Stimulated activated CD8-positive, alpha-beta memory T cell treated with anti-CD3 and anti-CD28 coated beads, Interleukin-12 subunit alpha, Interleukin-12 subunit beta, amount 100 ng/mL, for 24 hours (primary cell): Measurements from ENCODE around the gene COL5A2.

Experiments used
- DNase-seq: peaks from one replicate; pipeline ENCODE4 v3.0.0-alpha.2; 2020; ENCODE audit errors: extremely low read depth

The COL5A2 gene

DNA sequence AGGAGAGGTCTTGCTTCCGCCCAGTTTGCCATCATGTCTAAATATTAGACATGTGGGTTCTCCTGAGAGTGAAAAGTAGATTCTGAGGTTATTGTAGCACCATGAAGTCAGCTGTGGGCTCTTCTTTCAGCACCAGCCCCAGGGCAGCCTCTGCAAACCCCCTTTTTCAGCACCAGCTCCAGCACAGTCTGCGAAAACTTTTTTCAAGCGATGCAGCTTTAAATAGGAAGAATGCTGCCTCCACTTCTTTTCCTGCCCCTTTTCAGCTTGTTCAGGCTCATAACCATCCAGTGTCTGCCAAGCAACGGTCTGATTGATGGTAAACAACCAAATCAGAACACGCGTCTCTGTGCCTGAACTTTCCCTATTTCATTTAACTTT lies at the start of gene COL5A2:
Gene COL5A2, minus strand, starts transcription at position 192 of the 381 bp plus-strand sequence. Its CDS starts 157 bp downstream, at position 35.
- DNase-seq = no peak

DNA sequence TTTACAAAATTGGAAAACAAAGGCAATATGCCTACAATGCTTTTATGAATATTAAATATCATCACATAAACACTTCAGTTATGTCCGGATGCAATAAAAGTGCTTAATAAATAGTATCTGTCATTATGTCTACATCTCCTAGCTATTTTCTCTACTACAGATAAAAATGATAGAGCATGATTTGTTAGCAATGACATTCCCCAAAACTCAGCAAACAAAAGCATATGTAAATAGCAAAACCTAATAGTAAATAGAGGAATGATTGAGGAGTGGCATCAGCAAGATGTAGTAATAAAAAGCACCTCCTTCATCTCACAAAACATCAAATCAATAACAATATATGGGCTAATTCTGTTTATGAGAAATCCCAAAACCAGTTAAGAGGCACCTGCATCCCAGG lies 46.5 kb upstream of the COL5A2 start:
- DNase-seq = no peak

DNA sequence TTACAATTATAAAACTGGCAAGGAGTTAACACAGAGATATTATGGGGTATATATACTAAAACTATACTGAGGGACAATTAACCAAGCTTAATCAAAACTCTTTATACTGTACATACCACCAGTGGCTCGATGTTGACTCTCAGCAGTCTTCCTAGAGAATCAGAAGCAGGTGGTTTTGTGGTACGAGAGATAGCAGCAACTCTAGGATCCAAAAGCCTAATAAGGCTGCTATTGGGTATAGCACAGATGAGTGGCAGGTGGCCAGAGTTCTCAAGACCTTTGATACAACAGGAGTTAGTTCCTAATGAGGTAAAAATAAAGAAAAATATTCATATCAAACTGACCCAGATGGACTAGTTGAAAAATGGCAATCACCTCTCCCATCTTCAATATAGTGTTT lies 45.5 kb upstream of the COL5A2 start:
- no peak for DNase-seq

DNA sequence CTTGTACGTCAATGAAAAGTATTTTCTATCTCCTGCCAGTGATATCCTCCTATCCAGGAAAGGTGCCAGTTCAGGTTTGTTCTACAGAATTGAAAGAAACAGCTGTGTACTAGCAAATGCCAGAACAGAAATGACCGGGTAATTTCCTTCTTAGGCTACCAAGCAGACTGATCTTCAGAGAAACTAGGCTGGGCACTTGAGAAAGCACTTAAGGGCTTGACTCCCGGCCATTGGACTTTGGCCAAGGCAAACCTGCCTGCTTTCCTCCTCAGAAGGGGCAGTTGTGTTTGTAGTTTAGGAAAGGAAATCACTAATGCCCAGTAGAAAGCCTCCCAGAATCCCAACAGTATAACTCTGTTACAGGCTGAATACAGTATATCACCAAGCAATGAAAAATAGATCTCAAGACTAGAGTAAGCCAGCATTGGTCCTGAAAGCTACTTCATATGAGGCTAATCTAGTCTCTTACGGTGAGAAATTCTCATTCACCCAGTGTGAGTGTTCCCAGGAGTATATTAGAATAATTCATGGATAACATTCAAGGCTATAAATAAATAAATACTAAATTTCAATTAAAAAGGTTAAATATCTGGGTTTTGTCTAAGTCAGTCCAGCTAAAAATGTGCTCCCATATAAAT lies 43.0 kb upstream of the COL5A2 start:
- DNase-seq = no peak

DNA sequence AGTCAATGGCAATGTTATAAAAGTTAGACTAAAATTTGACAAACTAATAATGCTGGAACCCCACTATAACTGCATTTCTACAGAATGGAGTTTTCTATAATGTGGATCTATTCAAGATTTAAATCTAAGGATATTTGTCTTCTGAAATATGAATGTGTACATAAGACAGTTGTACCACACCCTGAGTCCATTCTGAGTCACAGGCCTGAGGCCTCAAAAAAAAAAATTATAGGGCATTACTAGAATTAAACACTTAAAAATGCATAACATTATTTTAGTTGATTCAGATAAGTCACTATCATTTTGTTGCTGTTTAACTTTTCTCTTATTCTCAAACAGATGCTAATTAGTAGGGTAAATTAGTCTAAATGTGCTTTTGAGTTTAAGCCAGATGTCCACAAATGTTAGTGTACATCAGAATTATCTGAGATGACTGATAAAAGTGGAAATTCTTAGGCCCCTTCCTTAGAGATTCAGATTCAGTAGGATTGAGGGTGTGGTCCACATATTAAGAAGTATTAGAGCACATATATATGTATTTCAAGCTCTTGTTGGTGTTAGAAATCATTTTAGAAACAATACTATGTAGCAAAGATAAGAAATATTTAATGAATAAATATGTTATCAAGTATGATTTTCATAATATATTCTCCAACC lies 42.4 kb upstream of the COL5A2 start:
- DNase-seq = no peak

DNA sequence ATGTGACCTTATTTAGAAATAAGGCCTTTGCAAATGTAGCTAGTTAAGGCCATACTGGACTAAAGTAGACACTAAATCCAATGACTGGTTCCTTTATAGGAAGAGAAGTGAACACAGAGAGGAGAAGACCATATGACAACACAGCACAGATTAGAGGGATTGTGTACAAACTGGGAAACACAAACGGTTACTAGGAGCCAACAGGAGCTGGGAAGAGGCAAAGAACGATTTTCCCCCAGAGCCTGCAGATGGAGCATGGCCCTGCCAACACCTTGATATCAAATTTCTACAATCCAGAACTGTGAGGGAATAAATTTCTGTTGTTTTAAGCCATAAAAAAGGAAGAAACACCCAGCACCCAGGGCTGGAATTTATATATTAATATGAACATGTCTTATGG lies 38.7 kb upstream of the COL5A2 start:
- DNase-seq = no peak

DNA sequence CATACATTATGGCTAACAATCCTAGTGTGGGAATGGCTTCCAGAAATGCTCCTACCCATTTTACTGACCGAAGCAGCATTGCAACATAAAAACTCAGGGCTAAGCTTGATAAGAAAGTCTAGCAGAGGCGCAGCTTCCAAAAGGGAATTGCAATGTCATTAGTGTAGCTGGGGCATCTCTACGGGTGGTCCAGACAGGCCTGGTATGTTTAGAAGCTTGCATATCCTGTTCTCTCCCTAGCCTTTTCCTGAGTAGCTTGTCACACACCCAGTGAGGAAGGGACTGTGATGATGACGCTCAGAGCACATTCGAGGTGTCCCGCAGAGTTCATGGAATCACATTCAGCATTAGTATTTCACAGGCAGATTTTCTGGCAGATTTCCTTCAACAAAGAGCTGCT lies 38.0 kb upstream of the COL5A2 start:
- DNase-seq = no peak

DNA sequence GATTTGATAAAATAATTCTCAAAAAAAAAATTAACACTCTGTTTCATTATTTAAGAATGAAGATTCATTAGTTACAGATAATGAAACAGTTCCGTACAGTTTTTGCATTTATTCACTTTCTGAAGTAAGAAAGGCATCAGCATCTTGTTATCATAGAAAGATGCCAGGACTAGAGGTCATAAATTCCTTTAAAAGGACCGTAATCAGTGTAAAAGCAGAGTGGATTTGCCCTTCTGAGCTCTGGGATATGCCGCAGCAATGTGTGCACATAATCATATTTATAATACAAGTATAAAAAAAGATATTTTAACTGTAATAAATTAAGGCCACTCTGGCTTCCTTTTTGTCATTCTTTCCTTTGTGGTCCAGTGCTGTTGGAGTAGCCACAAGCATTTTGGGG lies 37.5 kb upstream of the COL5A2 start:
- DNase-seq = no peak

DNA sequence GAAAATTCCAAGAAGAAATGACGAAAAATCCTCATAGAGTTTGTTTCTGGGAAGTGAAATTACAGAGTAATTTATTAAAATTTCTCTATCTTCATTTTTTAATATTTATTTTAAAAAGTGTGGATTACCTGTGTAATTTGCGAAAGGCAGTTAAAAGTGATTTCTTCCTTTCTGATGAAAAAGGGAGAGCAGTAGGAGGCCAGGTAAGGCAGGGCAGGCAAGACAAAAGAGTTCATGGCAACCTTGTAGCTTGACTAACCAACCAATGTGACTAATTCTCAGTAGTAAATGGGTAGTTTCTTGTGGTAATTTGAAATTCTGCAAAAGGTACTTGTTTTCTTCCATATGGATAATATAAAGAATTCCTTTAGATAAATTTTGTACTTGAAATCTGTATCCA lies 34.9 kb upstream of the COL5A2 start:
- no peak for DNase-seq

DNA sequence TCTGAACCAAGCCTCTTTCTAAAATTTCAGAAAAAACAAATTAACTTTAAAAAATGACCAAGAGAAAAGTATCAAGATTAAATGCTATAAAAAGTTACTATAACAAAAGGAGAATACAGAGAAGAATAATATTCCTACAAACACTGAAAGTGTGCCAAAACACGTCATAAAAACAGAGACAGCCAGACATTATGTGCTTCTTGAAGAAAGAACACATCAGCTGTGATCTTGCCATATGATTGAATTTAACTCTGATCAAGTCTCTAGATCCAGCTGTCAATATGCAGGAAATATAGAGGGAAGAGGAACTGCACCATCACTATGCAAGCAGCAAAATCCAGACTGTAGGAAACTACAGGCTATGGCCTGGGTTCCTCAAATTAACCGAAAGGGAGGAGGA lies 33.7 kb upstream of the COL5A2 start:
- DNase-seq = no peak

DNA sequence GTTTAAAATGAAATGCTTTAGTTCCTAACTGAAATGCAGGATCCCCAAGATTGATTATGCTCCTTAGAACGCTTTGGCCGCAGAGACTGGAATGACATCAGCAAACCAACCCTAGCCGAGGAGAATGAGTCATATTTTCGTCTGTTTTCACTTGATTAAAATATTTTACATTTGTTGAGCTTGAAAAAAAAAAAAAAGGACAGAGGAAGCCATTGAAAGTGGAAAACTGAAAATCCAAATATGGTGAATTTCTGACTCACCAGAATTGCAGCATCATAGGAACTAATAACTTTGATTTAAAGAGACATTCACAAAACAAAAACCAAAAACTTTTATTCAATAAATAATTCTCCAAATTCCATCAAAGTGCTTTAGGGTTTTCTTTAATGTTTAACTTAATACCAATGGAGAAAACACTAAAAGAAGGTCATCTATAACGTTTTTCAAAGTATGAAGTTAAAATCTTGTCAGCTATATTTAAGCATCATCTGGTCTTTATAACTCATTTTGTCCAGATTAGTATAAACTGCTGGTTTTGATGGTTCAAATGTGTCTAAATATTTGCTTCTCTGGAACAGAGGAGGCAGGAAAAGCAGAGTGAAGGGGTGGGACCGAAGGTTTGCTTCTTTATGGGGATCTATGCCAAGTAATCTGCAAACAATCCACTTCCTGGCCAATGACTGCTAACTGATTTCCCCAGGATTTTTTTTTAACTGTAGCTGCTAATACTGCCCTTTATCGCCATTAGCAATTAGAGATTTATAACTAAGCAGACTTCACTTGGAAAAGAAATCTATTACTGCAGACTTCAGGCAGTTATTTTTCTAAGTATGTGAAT lies 30.9 kb upstream of the COL5A2 start:
- DNase-seq = no peak

DNA sequence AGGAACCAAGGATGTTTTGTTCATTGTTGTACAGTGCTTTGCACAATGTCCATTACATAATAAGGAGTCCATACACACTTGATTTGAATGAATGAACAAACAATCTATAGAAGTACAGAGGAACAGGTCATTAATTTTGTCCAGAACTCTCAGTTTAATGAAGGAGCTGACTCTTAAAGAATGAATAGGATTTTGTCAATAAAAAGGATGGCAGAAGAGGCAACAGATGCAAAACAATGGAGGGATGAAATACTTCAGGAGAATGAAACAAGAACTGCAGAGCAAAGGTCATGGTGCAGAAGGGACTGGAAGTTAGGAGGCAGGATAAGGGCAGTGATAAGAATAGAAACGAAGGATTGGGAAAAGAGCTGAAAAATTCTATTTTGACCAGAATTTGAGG lies 28.7 kb upstream of the COL5A2 start:
- no peak for DNase-seq

DNA sequence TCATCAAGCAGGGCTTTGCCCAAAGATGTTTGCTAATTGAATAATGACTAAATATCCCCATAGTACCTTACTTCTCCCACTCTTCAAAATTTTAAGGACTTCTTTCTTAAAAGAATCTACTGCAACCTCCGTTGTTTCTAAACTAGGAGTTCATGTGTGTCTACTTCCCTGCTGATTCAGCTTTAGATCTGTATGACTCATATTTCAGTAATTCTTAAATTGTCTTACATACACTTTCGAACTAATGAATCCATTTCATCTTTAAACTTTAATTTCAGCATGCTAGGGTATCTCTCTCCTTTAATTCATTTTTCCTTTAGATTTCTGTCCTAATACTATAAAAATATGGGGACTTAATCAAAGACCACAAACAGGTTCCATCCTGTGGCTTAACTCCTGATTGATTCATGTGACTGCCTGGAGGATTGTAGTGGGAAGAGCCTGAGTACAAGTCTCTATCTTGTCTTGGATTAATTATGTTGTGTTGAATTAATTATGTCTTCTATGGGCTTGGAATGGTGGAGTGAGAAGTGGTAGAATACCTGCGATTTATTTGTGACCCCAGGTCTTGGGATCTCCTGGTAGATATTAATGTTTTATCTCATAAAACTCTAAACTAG lies 24.9 kb upstream of the COL5A2 start:
- DNase-seq = no peak

DNA sequence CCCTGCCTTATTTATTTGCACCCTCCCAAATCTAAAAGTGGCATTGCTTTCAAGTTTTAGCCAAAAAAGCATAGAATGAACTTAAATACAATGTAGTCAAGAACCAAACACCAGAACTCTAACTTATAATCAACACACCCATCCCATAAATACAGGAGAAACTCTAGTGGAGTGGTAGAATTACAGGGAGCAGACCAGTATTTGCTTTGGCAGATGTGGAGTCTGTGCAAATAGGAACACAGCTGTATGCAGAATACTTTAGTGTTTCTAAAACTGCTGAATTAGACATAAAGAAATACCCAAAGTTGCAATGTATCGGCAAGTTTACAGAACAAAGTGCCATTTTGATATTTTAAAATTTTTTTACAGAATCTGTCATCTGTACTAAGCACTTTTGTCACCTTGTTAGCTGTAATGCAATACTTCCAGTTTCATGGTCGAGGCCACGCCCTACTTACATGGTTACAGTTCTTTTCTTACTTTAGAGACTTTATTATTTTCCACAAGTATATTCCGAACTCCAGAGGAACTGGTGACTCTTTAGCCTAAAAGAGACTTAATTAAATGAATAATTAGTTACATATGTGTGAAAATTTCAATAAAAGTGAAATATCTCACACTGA lies 23.7 kb upstream of the COL5A2 start:
- no peak for DNase-seq

DNA sequence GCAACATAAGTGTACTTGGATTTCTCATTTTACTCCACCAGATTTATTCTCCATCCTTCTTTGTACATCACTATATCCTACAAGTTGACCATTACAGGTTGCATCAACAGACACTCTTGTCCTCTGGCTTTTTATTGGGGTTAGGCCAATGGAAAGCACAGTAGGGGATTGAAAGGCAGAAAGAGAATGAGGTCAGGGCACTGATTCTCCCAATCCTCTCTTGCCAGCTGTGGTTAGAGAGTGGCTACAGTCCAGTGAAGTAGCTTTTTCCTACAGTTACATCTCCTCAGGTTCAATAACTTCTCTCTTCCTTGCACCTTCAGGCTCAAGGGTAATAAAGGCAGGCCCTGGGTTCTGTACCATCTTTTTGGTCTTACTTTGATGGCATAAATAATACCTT lies 20.2 kb upstream of the COL5A2 start:
- no peak for DNase-seq

DNA sequence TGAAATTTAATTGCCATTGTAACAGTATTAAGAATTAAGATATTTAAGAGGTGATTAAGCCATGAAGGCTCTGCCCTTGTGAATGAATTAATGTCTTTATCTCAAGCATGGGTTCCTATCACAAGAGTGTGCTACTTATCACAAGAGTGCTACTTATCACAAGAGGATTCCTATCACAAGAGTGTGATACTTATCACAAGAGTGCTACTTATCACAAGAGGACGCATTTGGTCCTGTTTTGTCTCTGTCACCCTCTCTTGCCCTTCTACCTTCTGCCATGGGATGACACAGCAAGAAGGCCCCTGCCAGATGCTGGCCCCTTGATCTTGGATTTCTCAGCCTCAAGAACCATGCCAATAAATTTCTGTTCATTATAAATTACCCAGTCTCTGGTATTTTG lies 13.2 kb upstream of the COL5A2 start:
- DNase-seq = no peak

DNA sequence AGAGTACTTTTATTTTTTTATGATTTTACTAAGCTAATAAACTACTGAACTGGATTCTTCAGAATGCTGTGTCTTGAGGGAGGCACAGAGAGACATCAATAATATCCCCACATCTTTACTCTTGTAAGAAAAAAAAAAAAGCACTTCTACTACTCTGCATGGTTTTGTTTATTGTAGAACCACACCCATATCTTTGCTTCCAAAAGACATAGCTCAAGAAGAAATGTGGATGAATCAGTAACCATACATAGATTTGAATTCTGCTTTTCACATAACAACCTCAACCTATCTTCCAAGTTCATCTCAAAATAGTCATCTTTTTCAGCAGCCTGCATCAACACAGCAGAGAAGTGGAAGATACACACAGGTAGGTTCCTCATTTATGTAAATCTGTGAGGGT lies 12.2 kb upstream of the COL5A2 start:
- DNase-seq = no peak

DNA sequence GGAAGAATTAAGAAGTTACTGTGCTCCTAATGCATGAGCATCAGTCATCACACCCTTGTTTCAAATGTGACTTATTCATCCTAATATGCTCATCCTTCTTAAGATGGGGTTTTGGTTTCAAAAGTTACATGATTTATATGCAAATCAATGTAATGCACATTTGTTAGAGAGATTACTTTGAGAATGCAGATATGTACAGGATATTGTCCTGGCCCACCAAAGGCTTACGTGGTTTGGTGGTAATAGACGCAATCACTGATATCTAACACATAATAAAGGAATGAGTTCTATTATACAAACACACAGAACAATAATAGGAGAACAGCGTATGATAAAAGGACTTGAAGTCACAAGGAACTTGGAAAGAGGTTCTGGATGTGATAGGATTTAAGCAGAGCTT lies 11.1 kb upstream of the COL5A2 start:
- no peak for DNase-seq

DNA sequence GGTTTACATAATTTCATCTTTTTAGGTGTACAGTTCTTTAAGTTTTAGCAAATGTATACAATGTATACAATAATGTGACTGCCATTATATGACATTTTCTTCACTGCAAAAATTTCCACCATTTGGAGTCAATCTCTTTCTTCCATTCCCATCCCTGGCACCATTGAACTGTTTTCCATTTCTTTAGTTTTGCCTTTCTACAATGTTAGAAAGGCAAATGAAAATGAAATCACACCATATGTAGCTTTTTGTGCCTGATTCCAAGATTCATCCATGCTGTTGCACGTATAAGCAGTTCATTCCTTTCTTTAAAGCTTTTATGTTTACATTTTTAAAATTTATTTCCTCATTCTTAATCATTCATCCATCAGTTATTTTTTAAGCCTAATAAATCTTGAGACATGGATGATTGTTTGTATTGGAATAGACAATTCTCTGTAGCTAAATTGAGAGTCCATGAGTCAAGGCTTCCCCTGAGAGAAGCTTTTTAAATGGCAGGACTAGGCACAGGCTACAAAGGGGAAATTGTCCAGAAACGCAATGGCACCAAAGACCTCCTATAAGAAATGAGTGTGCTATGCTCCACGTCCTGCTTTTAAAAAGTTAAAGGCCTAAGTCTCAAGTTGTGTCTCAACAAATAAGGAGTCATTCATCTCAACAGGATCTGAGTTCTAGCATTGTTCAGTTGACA lies 8.7 kb upstream of the COL5A2 start:
- DNase-seq = no peak

DNA sequence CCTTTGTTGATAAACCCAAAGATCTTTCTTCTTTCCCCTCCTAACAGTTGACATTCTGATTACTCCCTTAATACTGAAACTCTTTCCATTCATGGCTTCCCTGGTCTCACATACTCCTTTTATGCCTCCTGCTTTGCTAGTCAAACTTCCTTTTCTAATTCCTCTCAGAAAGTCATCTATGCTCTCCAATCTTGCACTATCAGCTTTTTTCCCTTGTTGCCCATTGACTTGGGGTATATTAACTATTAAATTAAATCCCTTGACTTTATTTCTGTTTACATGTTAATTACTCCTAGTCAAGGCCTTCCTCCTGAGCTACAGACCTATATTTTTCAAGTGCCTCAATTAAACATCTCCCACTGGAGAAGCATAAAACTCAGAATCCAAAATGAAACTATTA lies 3.6 kb upstream of the COL5A2 start:
- no peak for DNase-seq

DNA sequence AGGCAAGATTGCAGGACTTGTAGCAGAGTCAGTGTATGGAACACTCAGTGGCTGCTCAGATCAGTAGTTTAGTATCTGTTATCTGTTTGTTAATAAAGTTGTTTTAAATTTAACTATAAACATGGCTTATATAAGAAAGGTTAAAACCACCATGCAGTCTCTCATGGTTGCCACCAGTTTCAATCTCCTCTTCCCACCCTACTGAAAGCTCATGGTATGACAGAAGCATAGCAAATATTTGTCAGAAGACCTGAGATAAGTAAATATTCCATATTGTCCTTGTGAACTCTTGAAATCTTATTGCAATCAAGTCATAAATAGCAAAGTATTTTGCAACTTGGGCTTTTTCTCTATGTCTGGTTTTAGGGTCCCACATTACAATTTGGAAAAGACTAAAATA lies 2.1 kb upstream of the COL5A2 start:
- no peak for DNase-seq
